ENCODE results near the gene MYO1D. TPM values are rescaled to one million over a fixed set of nuclear protein-coding genes. Genes with fewer than 3 reads are reported as not detected.
A peak's percentile ranks its signal among the peaks of the same experiment; 100 is the strongest.

The MYO1D gene
- total RNA-seq, 2 experiments from 2014 or later = 0.09 to 0.89 TPM

DNA sequence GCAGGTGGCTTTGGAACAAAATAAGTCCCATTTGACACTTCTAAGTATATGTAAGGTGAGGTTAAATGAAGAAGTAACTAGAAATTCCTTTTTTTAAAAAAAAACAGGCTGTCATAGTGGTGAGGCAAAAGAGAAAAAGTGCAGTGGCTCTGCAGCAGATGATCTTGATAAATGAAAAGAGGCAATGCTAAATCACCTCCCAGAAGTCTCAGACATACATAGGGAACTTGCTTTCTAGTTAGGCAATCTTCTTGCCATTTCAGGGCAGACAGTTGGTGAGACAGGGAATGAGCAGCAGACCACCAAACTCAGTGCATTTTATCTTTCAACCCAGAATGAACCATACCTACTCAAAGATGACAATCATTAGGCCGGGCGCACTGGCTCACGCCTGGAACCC, 90.8 kb downstream of the MYO1D start:
- no TSS peak for BruUV-seq (replicated peaks)
- no peaks in the 10 kb centered on the region for H3K79me2 ChIP-seq (ENCODE audit: insufficient read depth, low read depth, low read length)
- no peaks in the 10 kb centered on the region for H3K9me3 ChIP-seq (ENCODE audit: low read length)
- no peak overlapping the region for H2AFZ ChIP-seq (ENCODE audit: low read length)
- TF ChIP-seq, protein P1, sequence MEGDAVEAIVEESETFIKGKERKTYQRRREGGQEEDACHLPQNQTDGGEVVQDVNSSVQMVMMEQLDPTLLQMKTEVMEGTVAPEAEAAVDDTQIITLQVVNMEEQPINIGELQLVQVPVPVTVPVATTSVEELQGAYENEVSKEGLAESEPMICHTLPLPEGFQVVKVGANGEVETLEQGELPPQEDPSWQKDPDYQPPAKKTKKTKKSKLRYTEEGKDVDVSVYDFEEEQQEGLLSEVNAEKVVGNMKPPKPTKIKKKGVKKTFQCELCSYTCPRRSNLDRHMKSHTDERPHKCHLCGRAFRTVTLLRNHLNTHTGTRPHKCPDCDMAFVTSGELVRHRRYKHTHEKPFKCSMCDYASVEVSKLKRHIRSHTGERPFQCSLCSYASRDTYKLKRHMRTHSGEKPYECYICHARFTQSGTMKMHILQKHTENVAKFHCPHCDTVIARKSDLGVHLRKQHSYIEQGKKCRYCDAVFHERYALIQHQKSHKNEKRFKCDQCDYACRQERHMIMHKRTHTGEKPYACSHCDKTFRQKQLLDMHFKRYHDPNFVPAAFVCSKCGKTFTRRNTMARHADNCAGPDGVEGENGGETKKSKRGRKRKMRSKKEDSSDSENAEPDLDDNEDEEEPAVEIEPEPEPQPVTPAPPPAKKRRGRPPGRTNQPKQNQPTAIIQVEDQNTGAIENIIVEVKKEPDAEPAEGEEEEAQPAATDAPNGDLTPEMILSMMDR (conservative IDR thresholded peaks at IDR 0.05; ENCODE audit: low read length) = no peak
- TF ChIP-seq EZH2phosphoT487 (IDR thresholded peaks at IDR 0.05; ENCODE audit: borderline replicate concordance, low read depth, low read length) = no peak
- H3K27ac ChIP-seq (ENCODE audit: low read depth, low read length, poor library complexity, severe bottlenecking) = no peak overlapping the region
- no peaks in the 10 kb centered on the region for H4K20me1 ChIP-seq (ENCODE audit: insufficient read depth, low read length)
- H3K4me2 ChIP-seq (ENCODE audit: low read length) = no peak overlapping the region
- intact Hi-C loops (cut with micrococcal nuclease; ENCODE audit: unreplicated experiment) = no loop called here
- no peak overlapping the region for H3K4me3 ChIP-seq (ENCODE audit: low read depth, low read length, poor library complexity, severe bottlenecking)
- no peaks in the 10 kb centered on the region for H3K9me2 ChIP-seq (ENCODE audit: insufficient read depth, low read length)
- no peak for DNase-seq (ENCODE audit: low spot score)
- no peaks in the 10 kb centered on the region for H3K36me3 ChIP-seq (ENCODE audit: insufficient read depth, low read length)
- no peaks in the 10 kb centered on the region for H3K4me1 ChIP-seq (ENCODE audit: insufficient read depth, low read length, poor library complexity, severe bottlenecking)
- ChIA-PET CTCF (ENCODE audit: unreplicated experiment) (no interaction called here), POLR2A (no interaction called here)

DNA sequence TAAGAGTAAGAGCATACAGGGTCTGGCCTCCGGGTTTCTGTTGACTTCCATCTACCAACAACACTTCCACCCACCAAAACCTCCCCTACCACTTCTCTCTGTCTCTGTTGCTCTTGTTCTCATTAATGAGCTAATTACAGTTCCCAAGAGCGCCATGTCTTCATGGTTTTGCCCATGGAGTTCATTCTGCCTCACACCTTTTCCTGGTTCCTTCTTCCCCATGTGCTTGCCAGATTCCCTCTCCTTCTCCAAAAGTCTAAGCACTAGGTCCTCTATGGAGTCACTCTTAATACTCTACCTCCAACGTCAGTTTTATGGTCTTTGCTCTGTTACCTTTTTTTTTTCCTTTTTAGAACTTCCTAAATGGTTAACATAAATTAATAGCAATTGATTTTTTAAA, 92.8 kb downstream of the MYO1D start:
- TF ChIP-seq, protein P1 (conservative IDR thresholded peaks at IDR 0.05; ENCODE audit: low read length) = no peak
- no peak for TF ChIP-seq EZH2phosphoT487 (IDR thresholded peaks at IDR 0.05; ENCODE audit: borderline replicate concordance, low read depth, low read length)
- no peaks in the 10 kb centered on the region for H3K9me3 ChIP-seq (ENCODE audit: low read length)
- intact Hi-C loops (cut with micrococcal nuclease; ENCODE audit: unreplicated experiment) = no loop called here
- DNase-seq (ENCODE audit: low spot score) = no peak
- CTCF ChIA-PET (ENCODE audit: unreplicated experiment) = no interaction called here
- no peaks in the 10 kb centered on the region for H3K79me2 ChIP-seq (ENCODE audit: insufficient read depth, low read depth, low read length)
- H3K4me2 ChIP-seq (ENCODE audit: low read length) = no peak overlapping the region
- no TSS peak for BruUV-seq (replicated peaks)
- H4K20me1 ChIP-seq (ENCODE audit: insufficient read depth, low read length) = no peaks in the 10 kb centered on the region
- POLR2A ChIA-PET = no interaction called here
- no peaks in the 10 kb centered on the region for H3K9me2 ChIP-seq (ENCODE audit: insufficient read depth, low read length)
- H3K36me3 ChIP-seq (ENCODE audit: insufficient read depth, low read length) = no peaks in the 10 kb centered on the region
- no peak overlapping the region for H3K27ac ChIP-seq (ENCODE audit: low read depth, low read length, poor library complexity, severe bottlenecking)
- no peak overlapping the region for H3K4me3 ChIP-seq (ENCODE audit: low read depth, low read length, poor library complexity, severe bottlenecking)
- H3K4me1 ChIP-seq (ENCODE audit: insufficient read depth, low read length, poor library complexity, severe bottlenecking) = no peaks in the 10 kb centered on the region
- no peak overlapping the region for H2AFZ ChIP-seq (ENCODE audit: low read length)

DNA sequence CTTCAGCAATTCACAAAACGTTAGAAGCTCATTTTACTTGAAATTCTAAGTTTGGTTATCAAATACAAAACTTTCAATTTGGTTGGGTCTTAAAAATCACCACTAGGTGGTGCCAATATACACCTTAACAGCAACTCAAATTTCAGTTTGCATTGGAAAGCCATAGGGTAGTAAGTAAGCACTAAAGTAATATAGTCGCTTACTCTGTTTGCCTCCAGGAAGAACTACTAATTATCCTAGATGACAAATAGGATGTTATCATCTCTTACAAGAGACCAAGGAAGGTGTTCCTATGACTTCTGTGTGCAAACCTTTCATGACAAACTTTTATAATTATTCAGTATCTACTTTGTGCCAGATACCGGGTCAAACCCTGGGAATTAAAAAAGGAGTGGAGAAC, 93.3 kb downstream of the MYO1D start:
- Histone ChIP-seq H3K4me3 (ENCODE audit: low read depth, low read length, poor library complexity, severe bottlenecking) (no peak overlapping the region), H3K79me2 (ENCODE audit: insufficient read depth, low read depth, low read length) (no peaks in the 10 kb centered on the region), H2AFZ (ENCODE audit: low read length) (no peak overlapping the region), H3K9me2 (ENCODE audit: insufficient read depth, low read length) (no peaks in the 10 kb centered on the region), H3K4me1 (ENCODE audit: insufficient read depth, low read length, poor library complexity, severe bottlenecking) (no peaks in the 10 kb centered on the region), H4K20me1 (ENCODE audit: insufficient read depth, low read length) (no peaks in the 10 kb centered on the region), H3K36me3 (ENCODE audit: insufficient read depth, low read length) (no peaks in the 10 kb centered on the region), H3K4me2 (ENCODE audit: low read length) (no peak overlapping the region), H3K9me3 (ENCODE audit: low read length) (no peaks in the 10 kb centered on the region), H3K27ac (ENCODE audit: low read depth, low read length, poor library complexity, severe bottlenecking) (no peak overlapping the region)
- ChIA-PET POLR2A (interaction anchor here (0.9 kb wide), 1 partner anchor 51 kb away, joined by 3 read pairs; no protein-coding TSS in a partner anchor), CTCF (ENCODE audit: unreplicated experiment) (no interaction called here)
- peak; percentile 68 for DNase-seq (ENCODE audit: low spot score)
- BruUV-seq (replicated peaks) = no TSS peak
- TF ChIP-seq EZH2phosphoT487 (IDR thresholded peaks at IDR 0.05; ENCODE audit: borderline replicate concordance, low read depth, low read length) = no peak
- TF ChIP-seq, protein P1 (conservative IDR thresholded peaks at IDR 0.05; ENCODE audit: low read length) = peak; percentile 93
- intact Hi-C loops (cut with micrococcal nuclease; ENCODE audit: unreplicated experiment) = loop anchor here (1.0 to 2.0 kb wide), 4 partner anchors 93 to 215 kb away; partner anchors contain the start of gene MYO1D
